NB4 (cell line): Measurements from ENCODE around the gene CRLF1.

Source experiments
- POLR2A ChIP-seq: IDR thresholded peaks from 2 replicates; pipeline ENCODE4 v1.6.1; 2011; ENCODE audit warnings: mild to moderate bottlenecking; ENCODE audit not compliant: insufficient read length; ENCODE audit errors: extremely low read depth
- TF ChIP-seq, protein P1 (sequence below): IDR thresholded peaks from one replicate; pipeline ENCODE4 v1.5.1; 2012; ENCODE audit warnings: low read depth, low read length

DNA sequence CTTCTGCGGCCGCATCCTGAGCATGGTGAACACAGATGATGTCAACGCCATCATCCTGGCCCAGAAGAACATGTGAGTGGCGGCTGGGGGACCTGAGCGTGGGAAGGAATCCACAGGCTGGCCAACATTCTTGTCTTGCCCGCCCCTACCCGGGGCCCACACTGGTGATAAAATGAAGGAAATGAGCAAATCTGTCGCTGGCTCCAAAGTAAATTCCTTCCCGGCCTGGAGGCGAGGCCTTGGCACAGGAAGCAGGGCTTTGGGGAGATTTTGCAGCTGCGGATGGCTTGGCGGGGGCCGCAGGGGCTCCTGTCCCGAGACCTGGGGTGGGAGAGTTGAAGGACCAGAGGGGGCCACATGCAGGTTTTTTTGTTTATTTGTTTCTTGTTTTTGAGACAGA lies 44.5 kb downstream of the CRLF1 start:
- TF ChIP-seq, protein P1, sequence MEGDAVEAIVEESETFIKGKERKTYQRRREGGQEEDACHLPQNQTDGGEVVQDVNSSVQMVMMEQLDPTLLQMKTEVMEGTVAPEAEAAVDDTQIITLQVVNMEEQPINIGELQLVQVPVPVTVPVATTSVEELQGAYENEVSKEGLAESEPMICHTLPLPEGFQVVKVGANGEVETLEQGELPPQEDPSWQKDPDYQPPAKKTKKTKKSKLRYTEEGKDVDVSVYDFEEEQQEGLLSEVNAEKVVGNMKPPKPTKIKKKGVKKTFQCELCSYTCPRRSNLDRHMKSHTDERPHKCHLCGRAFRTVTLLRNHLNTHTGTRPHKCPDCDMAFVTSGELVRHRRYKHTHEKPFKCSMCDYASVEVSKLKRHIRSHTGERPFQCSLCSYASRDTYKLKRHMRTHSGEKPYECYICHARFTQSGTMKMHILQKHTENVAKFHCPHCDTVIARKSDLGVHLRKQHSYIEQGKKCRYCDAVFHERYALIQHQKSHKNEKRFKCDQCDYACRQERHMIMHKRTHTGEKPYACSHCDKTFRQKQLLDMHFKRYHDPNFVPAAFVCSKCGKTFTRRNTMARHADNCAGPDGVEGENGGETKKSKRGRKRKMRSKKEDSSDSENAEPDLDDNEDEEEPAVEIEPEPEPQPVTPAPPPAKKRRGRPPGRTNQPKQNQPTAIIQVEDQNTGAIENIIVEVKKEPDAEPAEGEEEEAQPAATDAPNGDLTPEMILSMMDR = no peak
- TF ChIP-seq POLR2A = no peak
